ENCODE results near the gene IGFLR1. TPM values are rescaled to one million over a fixed set of nuclear protein-coding genes. Genes with fewer than 3 reads are reported as not detected.

The IGFLR1 gene
- total and polyA plus RNA-seq, 2 of the 8 experiments (the other 6 are each of a cell fraction or from before 2014, with no cell fraction given), result 8.4 to 28.9 TPM

GRCh38 chr19:35740108-35740422, 2.2 kb downstream of the IGFLR1 start:
- peaks cover 14% of the 10 kb centered on the region; the same call in 1 of the 2 replicates for H3K23me2 ChIP-seq (ENCODE audit: low read depth, low read length)
- no peak overlapping the region for H2AK5ac ChIP-seq (ENCODE audit: low read depth, low read length)
- no peak overlapping the region for H4K8ac ChIP-seq (ENCODE audit: extremely low read depth, insufficient read depth, low read length)
- peak overlapping the region; percentile 70 to 78 for H3K4me2 ChIP-seq (ENCODE audit: insufficient read depth in 1 of 2, low read depth in 2 of 2, low read length in 2 of 2)
- POLR2A ChIA-PET (ENCODE audit: partially characterized antibody), result interaction anchor here (0.6 to 7.6 kb wide), 23 partner anchors 8 to 245 kb away, joined by 3 to 54 read pairs (median 4); partner anchors contain the start of genes APLP1, COX6B1, HSPB6 and LIN37
- H3K23ac ChIP-seq (ENCODE audit: insufficient read length), result no peak overlapping the region
- TF ChIP-seq CHD1 (IDR thresholded peaks at IDR 0.05; ENCODE audit: low read depth, low read length), result no peak
- TF ChIP-seq GTF2F1 (IDR thresholded peaks at IDR 0.05; ENCODE audit: borderline replicate concordance, low read depth, low read length), result no peak
- peak in 1 of 2 experiments; percentile 19; a peak in 1 of 3 replicates for TF ChIP-seq POLR2A (IDR thresholded peaks at IDR 0.05; ENCODE audit: control extremely low read depth in 1 of 2, low read depth in 2 of 2, low read length in 2 of 2)
- TF ChIP-seq JUN (IDR thresholded peaks at IDR 0.05; ENCODE audit: low read depth, low read length), result no peak
- H3K4me3 ChIP-seq (ENCODE audit: extremely low read depth in 1 of 4, insufficient read depth in 2 of 4, low read depth in 3 of 4, low read length in 4 of 4), result peak overlapping the region; percentile 72 to 86 (median 78)
- peak overlapping the region; percentile 83 for H3K18ac ChIP-seq (ENCODE audit: extremely low read depth, low read length)
- H2BK120ac ChIP-seq (replicated peaks; ENCODE audit: low read depth, low read length), result no peak overlapping the region
- H4K91ac ChIP-seq (replicated peaks; ENCODE audit: insufficient read length, low read length), result no peak overlapping the region
- peaks cover 11 to 21% (median 17%) of the 10 kb centered on the region in 4 experiments; a peak in 6 of 8 replicates for H3K36me3 ChIP-seq (ENCODE audit: control insufficient read depth in 2 of 4, insufficient read depth in 4 of 4, low read length in 3 of 4)
- no peaks in the 10 kb centered on the region for H3K9me3 ChIP-seq (ENCODE audit: insufficient read depth in 2 of 2, low read depth in 1 of 2, low read length in 1 of 2)
- no peak overlapping the region for H3K56ac ChIP-seq (replicated peaks; ENCODE audit: insufficient read length, low read depth, low read length)
- 4% methylated on average over 14 of the region's 16 CpGs; no CpG with 5 or more reads in 1 of the 2 experiments for WGBS, 2 experiments (ENCODE audit: extremely low coverage in 1 of 2, insufficient coverage in 1 of 2, insufficient read length in 1 of 2, insufficient replicate concordance in 2 of 2, low coverage in 1 of 2, low lambda C conversion rate in 2 of 2, missing lambda C conversion rate in 1 of 2)
- H3K79me1 ChIP-seq (ENCODE audit: low read depth, low read length), result no peaks in the 10 kb centered on the region; the same call in 1 of the 2 replicates
- peaks cover 0 to 6% (median 3%) of the 10 kb centered on the region in 4 experiments; a peak in 3 of 7 replicates for H3K4me1 ChIP-seq (replicated peaks in 1 of 4; ENCODE audit: control insufficient read depth in 3 of 4, insufficient read depth in 4 of 4, low read length in 3 of 4)
- H4K20me1 ChIP-seq (replicated peaks in 1 of 2; ENCODE audit: control insufficient read depth in 1 of 2, insufficient read depth in 2 of 2, low read length in 2 of 2), result peaks cover 0 to 9% of the 10 kb centered on the region in 2 experiments
- no peak overlapping the region for H3K4ac ChIP-seq (replicated peaks; ENCODE audit: insufficient read length, low read depth, low read length)
- H2AFZ ChIP-seq (ENCODE audit: low read length), result peak overlapping the region; percentile 26; the same call in 1 of the 2 replicates
- H2BK20ac ChIP-seq (ENCODE audit: low read length), result no peak overlapping the region
- no peak overlapping the region; the same call in 1 of the 2 replicates for H2BK5ac ChIP-seq (ENCODE audit: low read depth, low read length)
- no peak overlapping the region for H4K5ac ChIP-seq (ENCODE audit: insufficient read length, low read depth, low read length)
- H2BK15ac ChIP-seq (ENCODE audit: low read length), result no peak overlapping the region
- no peaks in the 10 kb centered on the region for H3K27me3 ChIP-seq (replicated peaks in 1 of 4; ENCODE audit: control insufficient read depth in 3 of 4, extremely low read depth in 1 of 4, insufficient read depth in 3 of 4, low read length in 3 of 4)
- no peak overlapping the region for H3K27ac ChIP-seq (ENCODE audit: low read depth, low read length)
- H3K9ac ChIP-seq (replicated peaks in 1 of 4; ENCODE audit: extremely low read depth in 1 of 4, low read depth in 3 of 4, low read length in 3 of 4), result peak overlapping the region in 3 of 4 experiments; percentile 29 to 52 (median 31); a peak in 6 of 7 replicates
- CTCF ChIA-PET (ENCODE audit: partially characterized antibody), result interaction anchor here (0.7 to 8.9 kb wide), 11 partner anchors 10 to 138 kb away, joined by 3 to 80 read pairs (median 4); no protein-coding TSS in a partner anchor
- no peak overlapping the region for H3K14ac ChIP-seq (ENCODE audit: insufficient read length)
- H3K79me2 ChIP-seq (ENCODE audit: control insufficient read depth in 1 of 2, insufficient read depth in 2 of 2, low read length in 2 of 2), result no peaks in the 10 kb centered on the region
- H2BK12ac ChIP-seq (ENCODE audit: low read depth, low read length), result no peak overlapping the region
- no peak for FAIRE-seq
- no peak for DNase-seq (ENCODE audit: low read depth in 1 of 2, low spot score in 2 of 2)

All from H1 (cell line).